GM19238 (cell line): Measurements from ENCODE around the gene IL1RAPL1.
A peak's percentile ranks its signal among the peaks of the same experiment; 100 is the strongest.

Source experiments
- DNase-seq: peaks from one replicate; pipeline ENCODE4 v3.0.0; 2011; ENCODE audit warnings: low spot score; ENCODE audit not compliant: insufficient read length

Gene IL1RAPL1

DNA sequence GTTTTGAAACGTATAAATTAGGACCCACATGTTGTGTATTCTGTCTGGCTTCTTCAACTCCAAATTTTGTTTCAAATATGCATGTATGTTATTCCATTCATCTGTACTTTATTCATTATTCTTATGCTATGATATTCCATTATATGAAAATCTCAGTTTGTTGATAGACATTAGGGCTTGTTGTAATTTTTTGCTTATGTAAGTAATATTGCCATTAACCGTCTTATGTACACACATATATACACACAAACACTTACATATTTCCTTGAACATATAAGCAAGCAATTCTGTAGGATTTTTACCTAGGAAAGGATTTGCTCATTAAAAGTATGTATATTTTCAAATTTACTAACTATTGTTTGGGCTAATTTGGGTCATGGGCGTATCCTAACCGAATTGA, 820.1 kb downstream of the IL1RAPL1 start:
- no peak for DNase-seq

GRCh38 chrX:29419774-29420553, 832.7 kb downstream of the IL1RAPL1 start:
- DNase-seq: no peak

DNA sequence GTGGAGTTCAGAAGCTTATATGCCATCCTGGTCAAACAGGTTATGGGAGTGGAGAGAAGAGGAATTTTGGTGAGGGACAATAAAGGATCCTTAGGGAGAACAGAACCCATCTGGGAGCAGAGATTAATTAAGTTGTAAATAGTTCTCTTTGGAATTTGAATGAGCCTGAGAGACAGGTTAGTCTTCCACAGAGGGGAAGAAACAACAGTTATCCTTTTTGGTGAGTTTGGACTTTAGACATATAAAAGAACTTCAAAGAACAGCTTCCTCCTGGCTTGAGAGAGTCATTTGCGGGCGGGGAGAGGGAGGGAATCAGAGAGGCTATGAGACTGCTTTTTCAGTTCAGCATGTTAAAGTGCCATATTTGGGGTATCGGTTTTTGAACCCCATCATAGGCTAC, 834.8 kb downstream of the IL1RAPL1 start:
- no peak for DNase-seq

DNA sequence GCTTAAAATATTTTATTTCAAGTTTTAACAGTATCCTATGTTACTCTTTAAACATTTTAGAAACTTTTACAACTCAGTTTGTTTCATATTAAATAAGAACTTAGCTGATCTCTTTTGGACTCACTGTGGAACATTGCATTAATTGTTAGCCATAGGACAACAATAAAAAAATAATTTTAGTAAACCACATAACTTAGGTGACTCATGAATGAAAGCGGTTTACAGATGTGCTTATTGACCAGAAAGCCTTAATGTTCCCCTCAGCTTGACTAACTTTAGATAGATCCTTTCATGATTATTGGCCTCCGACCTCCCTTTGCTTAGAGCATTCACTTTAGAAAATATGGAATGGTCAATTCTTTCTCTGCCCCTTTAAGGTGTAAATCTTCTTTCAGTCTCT, 844.6 kb downstream of the IL1RAPL1 start:
- DNase-seq: no peak

DNA sequence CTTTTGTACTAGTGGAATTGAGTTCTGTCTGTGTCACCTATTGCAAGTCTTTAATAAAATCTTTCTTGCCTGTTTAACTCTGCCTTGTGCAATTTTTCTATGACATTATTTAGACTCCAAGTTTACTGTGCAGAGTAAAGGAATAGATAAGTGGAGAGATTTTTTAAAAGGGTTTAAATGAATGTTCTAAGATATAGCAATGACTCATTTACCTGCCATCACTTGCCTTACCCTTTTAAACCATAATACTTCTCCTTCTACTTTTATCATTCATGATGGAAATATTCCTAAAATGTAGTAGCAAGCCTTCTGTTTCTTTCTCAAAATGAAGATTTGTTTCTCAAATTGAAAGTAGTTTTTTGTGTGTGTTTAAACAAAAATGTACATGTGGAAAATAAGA, 845.3 kb downstream of the IL1RAPL1 start:
- no peak for DNase-seq

- DNase-seq: no peak
These were observed 847.7 kb downstream of the IL1RAPL1 start for GRCh38 chrX:29434939-29435338.

- no peak for DNase-seq
These were observed 848.1 kb downstream of the IL1RAPL1 start for GRCh38 chrX:29435396-29435795.

DNA sequence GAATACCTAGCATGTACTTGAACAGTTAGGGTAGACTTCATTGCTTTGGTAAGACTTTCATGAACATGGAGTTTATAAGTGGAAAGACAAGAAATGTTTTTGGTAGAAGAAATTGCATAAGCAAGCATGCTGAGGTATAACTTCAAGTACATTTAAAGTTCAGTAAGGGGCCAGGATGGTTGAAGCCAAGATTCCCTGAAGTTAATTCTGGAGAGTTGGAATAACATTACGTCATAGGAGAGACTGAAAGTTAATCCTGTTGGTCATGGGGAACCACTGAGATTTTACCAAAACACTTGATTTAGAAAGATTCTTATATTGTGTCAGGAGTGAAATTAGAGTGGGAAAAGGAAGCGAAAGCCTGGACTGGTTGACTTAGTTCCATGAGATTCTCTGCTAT, 860.6 kb downstream of the IL1RAPL1 start:
- no peak for DNase-seq

DNA sequence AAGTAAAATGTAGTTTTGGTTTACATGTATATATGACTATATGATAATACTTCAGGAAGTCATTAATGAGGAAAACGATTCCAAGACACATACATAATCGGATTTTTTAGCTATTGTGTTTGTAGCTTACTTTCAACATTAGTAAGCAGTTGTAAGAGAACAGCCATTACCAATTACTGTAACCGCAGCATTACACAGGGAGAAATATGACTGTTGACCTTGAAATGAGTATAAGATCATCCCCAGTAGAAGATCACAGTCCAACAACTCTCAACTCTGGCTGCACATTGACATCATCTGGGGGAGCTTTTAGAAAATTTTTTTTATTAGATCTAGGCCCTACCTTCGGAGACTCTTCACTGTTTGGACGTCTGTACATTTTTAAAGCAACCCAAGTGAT, 866.1 kb downstream of the IL1RAPL1 start:
- no peak for DNase-seq

DNA sequence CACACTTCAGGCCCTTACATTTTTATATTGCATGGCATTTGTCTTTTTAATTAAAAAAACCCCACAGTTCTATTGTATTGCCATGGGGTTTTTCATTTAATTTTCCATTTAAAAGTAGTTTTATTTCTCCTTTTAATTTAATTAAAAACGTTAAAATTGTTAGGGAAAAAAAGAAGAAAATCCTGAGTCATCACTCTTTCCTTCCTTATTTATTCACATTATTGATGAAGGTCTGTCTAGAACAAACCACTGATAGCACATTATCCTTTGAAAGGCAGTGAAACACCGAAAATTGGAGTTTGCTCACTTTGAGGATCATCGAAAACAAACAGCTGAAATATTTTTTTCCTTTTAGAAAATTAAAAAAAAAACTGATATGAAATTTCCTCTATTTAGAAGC, 868.5 kb downstream of the IL1RAPL1 start:
- DNase-seq: no peak

- no peak for DNase-seq
These were observed 873.8 kb downstream of the IL1RAPL1 start for GRCh38 chrX:29461039-29461438.

- DNase-seq: no peak
These were observed 879.2 kb downstream of the IL1RAPL1 start for GRCh38 chrX:29466456-29466855.

DNA sequence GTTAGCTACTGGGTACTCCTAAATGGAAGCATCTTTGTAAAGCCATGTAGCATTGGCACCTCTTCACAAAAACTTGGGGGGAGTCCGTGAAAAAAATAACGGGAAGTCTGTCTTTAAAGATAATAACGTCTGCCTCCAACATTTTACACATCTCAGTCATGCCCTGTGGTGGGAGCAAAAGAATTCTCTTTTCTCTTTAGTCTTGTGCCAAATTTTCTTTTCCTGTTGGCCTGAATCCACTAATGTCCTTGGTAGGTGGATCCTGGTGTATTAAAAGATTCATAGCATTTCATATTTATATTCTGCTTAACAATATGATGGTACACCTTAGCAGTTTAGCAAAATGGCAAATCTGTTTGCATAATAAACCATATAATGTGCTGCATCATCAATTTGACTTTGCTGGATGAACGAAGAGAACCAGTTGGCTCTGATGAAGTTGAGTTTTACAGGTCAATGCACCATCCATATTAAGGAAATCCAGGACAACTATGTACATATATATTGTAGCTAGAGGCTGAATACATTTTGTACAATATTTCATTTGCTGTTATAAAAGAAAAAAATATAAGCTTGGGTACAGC, 881.8 kb downstream of the IL1RAPL1 start:
- no peak for DNase-seq

DNA sequence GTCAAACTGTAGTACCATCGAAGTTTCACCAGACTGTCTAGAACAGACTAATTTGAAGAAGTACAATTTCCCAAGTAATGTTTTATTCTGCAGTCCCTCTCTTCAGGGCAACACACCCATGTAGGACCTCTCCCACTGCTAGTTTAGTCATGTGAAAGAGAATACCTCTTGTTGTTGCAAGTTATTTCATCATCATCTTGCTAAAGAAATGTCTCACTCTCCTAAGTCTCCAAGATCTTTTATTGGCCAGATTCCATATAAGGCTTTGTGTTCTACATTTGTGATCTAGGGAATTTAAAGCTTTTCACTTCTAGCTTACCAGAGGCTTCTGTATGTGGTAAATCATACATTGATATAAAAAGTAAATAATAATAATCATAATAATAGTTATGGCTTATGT, 882.8 kb downstream of the IL1RAPL1 start:
- no peak for DNase-seq

GRCh38 chrX:29471829-29472228, 884.6 kb downstream of the IL1RAPL1 start:
- no peak for DNase-seq

DNA sequence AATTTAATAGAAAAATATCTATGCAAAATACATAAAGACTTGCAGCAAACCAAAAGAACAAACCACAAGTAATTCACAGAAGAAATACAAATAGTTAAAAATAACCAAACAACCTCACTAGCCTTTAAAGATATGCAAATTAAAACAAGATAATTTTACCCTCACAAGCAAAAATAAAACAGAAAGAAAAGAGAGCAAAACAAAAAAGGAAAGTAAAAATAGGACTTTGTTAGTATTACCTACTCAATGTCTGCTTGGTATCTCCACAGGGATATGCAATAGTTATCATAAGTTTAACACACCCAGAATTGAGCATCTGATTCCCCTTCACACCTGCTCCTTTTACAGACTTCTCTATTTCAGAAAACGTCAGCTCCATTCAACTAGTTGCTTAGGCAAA, 890.6 kb downstream of the IL1RAPL1 start:
- no peak for DNase-seq

GRCh38 chrX:29478336-29479069, 891.3 kb downstream of the IL1RAPL1 start:
- DNase-seq: peak; percentile 37

GRCh38 chrX:29487214-29487613, 900.0 kb downstream of the IL1RAPL1 start:
- no peak for DNase-seq

GRCh38 chrX:29487714-29488113, 900.5 kb downstream of the IL1RAPL1 start:
- DNase-seq: no peak

- DNase-seq: no peak
These were observed 901.7 kb downstream of the IL1RAPL1 start for GRCh38 chrX:29488919-29489318.

GRCh38 chrX:29490606-29491005, 903.4 kb downstream of the IL1RAPL1 start:
- DNase-seq: no peak

- no peak for DNase-seq
These were observed 904.4 kb downstream of the IL1RAPL1 start for GRCh38 chrX:29491659-29492058.
